Heart right ventricle (tissue), 16 donors: ENCODE data around the gene EPN3. TPM values are rescaled to one million over a fixed set of nuclear protein-coding genes. Genes with fewer than 3 reads are reported as not detected.

Experiments
- ATAC-seq, 8 donors: fragments of 200-7000 bp; cut with Tn5 transposase; one replicate each; pipeline ENCODE4 v1.9.1; 2020; ENCODE audit warnings: mild to moderate bottlenecking in 8 of 8, moderate library complexity in 8 of 8, moderate number of reproducible peaks in 1 of 8
- DNase-seq, 2 donors: peaks; one replicate each; pipeline ENCODE4 v3.0.0-alpha.2; 2020
- H3K27ac ChIP-seq, 10 donors: fragments of 200-600 bp; sonication (generic) in 2 of 10; one replicate each; pipeline versions ENCODE4 v1.5.0 to v1.8.0; 2020 to 2022; ENCODE audit warnings: mild to moderate bottlenecking in 3 of 10
- H3K27me3 ChIP-seq, 7 donors: fragments of 200-600 bp; one replicate each; pipeline ENCODE4 v1.8.0; 2021 to 2022; ENCODE audit warnings: mild to moderate bottlenecking in 2 of 7
- H3K36me3 ChIP-seq, 9 donors: fragments of 200-600 bp; sonication (generic) in 1 of 9; one replicate each; pipeline versions ENCODE4 v1.5.0 to v1.8.0; 2020 to 2022; ENCODE audit warnings: mild to moderate bottlenecking in 2 of 9
- H3K4me1 ChIP-seq, 9 donors: fragments of 200-600 bp; sonication (generic) in 1 of 9; one replicate each; pipeline versions ENCODE4 v1.5.0 to v1.8.0; 2020 to 2022; ENCODE audit warnings: mild to moderate bottlenecking in 4 of 9
- H3K4me3 ChIP-seq, 10 donors: fragments of 200-600 bp; sonication (generic) in 2 of 10; one replicate each; pipeline versions ENCODE4 v1.5.0 to v1.8.0; 2020 to 2022; ENCODE audit warnings: mild to moderate bottlenecking in 7 of 10, moderate library complexity in 2 of 10
- H3K9me3 ChIP-seq, 11 donors: fragments of 200-600 bp in 10 of 11; sonication (generic) in 2 of 11; one replicate each; pipeline versions ENCODE4 v1.5.0 to v1.8.0; 2013 to 2022; ENCODE audit warnings: mild to moderate bottlenecking in 2 of 11, control low read depth in 1 of 11, moderate library complexity in 1 of 11
- WGBS, 2 donors: extraction: QIAGEN DNeasy Blood & Tissue Kit; methylation state at CpG; one replicate each; pipeline ENCODE4 v1.1.7; 2013; ENCODE audit warnings: inconsistent platforms in 1 of 2; 5-methylcytosine and 5-hydroxymethylcytosine counted together
- intact Hi-C, 10 donors: fragments of 100-400 bp; cut with DNase I; formaldehyde crosslinking; loops; one replicate each; pipeline versions ENCODE4 v1.11.1 to v1.14.2; 2022
- polyA plus RNA-seq, 2 donors: library from polyadenylated mRNA; stranded (reverse); fragments of 200-250 nt; gene quantifications; one replicate each; pipeline ENCODE4 v1.2.3, GENCODE V29; 2013
- total RNA-seq, 10 donors: library from RNA; stranded (reverse); fragmentation: NEBNext Ultra II Directional in 3 of 10; extraction: Animal tissue kit (Norgen Biotek cat#: 25700) in 3 of 10; gene quantifications; one replicate each; pipeline versions ENCODE4 v1.2.1 to v1.2.4, GENCODE V29; 2021 to 2023
- TF ChIP-seq, protein P1 (sequence below), 9 donors: fragments of 200-600 bp; sonication (generic) in 2 of 9; IDR thresholded peaks; one replicate each; pipeline versions ENCODE4 v1.5.0 to v1.8.0; 2021 to 2022; ENCODE audit warnings: antibody characterized with exemption in 9 of 9, mild to moderate bottlenecking in 5 of 9, moderate library complexity in 1 of 9
- donor health status: Arrhythmogenic right ventricular cardiomyopathy.
- donor health status: ischemic (EF 13 %, LVEDD 7.1; RV severe dilation, severe dysfunction).
- donor health status: healthy with polysubstance abuse.
- donor health status: DM: no; HTN: yes; CAD: no.
- donor health status: DM: no; HTN: no; CAD: no.
- donor health status: ischemic (EF 25% LVEDD 6.9; RV normal size, moderate dysfunction).
- donor health status: ischemic (EF 25% LVEDD 5.7; RV mildly dilated, moderate dysfunction).
- donor health status: healthy.
- donor health status: DM: yes; HTN: yes; CAD: no.
- donor health status: Ischemic cardiomyopathy.
- donor health status: ischemic (EF 35%, LVEDD 5.7; RV mildly dilated, moderate dysfunction).
- donor health status: nonischemic (EF 11% LVEDD 7.7; RV severe dilation, severe dysfunction).
- donor health status: DM: yes; HTN: yes; CAD: no.
- donor health status: PGD.
- donor health status: ischemic (EF 29% LVEDD 5.4; RV normal size, mild dysfunction).
- donor health status: nonischemic (EF 23%, LVEDD 6.1; RV moderate dilation, normal function).

EPN3 gene
- total and polyA plus RNA-seq, 12 donors: 3.0 to 21.5 (median 10.1) TPM

DNA sequence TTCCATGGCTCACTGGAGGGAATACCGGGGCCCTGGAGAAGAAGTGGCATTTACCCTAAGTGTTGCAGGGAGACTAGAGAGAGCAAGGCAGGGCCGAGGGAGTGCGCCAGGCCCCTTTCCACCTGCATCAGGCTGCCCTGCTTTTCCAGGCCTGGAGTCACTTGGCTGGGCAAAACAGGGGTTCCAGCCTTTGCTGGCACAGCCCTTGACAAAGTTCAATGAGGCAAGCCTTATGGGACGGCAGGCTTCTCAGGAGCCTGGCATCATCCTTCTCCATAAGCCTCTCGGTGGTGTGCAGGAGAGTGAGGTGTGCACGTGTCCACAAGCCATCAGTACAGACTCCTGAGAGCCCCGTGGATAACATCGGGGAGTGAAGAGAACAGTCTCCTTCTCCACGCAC is 55.0 kb downstream of the EPN3 start:
- Histone ChIP-seq H3K4me1 (peaks cover 11 to 43% (median 32%) of the 10 kb centered on the region in 9 donors), H3K27me3 (no peaks in the 10 kb centered on the region), H3K9me3 (no peaks in the 10 kb centered on the region), H3K4me3 (no peak overlapping the region), H3K36me3 (no peaks in the 10 kb centered on the region), H3K27ac (peak overlapping the region in 1 of 10 donors; percentile 61)
- TF ChIP-seq, protein P1, sequence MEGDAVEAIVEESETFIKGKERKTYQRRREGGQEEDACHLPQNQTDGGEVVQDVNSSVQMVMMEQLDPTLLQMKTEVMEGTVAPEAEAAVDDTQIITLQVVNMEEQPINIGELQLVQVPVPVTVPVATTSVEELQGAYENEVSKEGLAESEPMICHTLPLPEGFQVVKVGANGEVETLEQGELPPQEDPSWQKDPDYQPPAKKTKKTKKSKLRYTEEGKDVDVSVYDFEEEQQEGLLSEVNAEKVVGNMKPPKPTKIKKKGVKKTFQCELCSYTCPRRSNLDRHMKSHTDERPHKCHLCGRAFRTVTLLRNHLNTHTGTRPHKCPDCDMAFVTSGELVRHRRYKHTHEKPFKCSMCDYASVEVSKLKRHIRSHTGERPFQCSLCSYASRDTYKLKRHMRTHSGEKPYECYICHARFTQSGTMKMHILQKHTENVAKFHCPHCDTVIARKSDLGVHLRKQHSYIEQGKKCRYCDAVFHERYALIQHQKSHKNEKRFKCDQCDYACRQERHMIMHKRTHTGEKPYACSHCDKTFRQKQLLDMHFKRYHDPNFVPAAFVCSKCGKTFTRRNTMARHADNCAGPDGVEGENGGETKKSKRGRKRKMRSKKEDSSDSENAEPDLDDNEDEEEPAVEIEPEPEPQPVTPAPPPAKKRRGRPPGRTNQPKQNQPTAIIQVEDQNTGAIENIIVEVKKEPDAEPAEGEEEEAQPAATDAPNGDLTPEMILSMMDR (IDR thresholded peaks at IDR 0.05): no peak
- intact Hi-C loops: no loop called here
- no peak for DNase-seq
- 78 to 84% methylated on average over 9 of the region's 9 CpGs for WGBS, 2 donors
- no peak for ATAC-seq

DNA sequence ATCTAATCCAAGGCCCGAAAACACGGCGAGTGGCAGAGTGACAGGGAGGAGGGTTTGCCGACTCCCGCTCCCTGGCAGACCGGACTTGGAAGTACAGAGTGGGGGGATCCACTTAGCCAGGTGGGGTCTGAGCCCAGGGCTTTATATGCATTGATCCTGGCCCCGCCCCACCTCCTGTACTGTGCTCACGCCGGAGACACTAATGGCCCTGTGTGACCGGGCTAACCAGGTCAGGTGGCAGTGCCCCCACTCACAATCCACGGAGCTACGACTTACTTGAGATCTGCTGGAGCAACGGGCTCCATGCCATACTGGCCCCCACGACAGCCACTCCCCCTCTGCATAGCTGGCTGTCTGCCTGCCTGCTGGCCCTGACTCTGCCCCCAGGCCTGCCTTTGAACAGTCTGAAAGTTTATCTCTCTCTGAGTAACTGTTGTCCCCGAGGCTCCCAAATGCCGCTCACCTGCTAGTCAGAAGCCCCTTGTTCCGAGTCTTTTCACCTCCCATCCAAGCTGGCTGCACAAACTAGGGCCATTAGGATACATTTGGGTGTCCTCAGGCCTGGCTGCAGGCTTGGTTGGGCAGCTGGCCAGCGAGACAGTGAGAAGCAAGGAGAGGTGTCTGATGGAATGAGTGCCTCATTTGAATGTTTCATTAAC is 56.0 kb downstream of the EPN3 start:
- peak in 1 of 8 donors; percentile 44 for ATAC-seq

DNA sequence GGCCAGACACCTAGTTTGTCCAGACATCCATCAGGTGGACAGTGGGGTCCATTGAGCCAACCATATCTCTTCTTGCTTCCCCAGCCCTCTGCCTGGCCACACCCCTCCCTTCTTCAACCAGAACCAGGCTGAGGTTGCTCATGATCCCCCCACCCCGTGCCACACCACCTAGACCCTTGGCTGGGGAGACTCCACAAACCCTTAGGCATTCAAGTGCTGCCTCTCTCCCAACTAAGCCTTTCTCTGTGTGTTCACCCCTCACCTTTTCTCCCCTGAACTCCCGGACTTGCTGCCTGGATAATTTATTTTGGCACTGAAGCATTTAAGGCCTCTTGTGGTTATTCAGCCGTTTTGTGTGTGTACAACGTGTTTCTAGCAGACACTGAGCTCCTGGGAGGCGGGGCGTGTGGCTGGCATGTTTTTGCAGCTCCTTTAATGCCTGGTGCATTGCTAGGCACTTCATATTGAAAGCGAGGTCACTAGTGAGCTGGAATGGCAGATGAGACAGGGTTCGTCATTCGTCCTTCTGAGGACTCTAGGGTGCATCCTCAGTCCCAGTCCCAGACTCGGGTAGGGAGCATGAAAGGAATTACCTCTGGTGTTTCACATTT is 56.7 kb downstream of the EPN3 start:
- no peaks in the 10 kb centered on the region for H3K9me3 ChIP-seq
- peak in 3 of 8 donors; percentile 0 to 21 (median 3) for ATAC-seq
- TF ChIP-seq, protein P1 (IDR thresholded peaks at IDR 0.05): no peak
- peak overlapping the region in 6 of 10 donors; percentile 9 to 70 (median 46) for H3K27ac ChIP-seq
- H3K4me3 ChIP-seq: no peak overlapping the region
- H3K27me3 ChIP-seq: no peaks in the 10 kb centered on the region
- intact Hi-C loops: no loop called here
- no peak for DNase-seq
- 40 to 45% methylated on average over 10 of the region's 10 CpGs for WGBS, 2 donors
- peaks cover 11 to 45% (median 33%) of the 10 kb centered on the region in 9 donors for H3K4me1 ChIP-seq
- H3K36me3 ChIP-seq: no peaks in the 10 kb centered on the region

More for the DNA sequence above, 56.0 kb downstream of the EPN3 start:
- H3K27ac ChIP-seq: peak overlapping the region in 7 of 10 donors; percentile 8 to 70 (median 44)
- peak in 1 of 2 donors; percentile 38 for DNase-seq
- no peaks in the 10 kb centered on the region for H3K27me3 ChIP-seq
- no peaks in the 10 kb centered on the region for H3K36me3 ChIP-seq
- H3K4me3 ChIP-seq: no peak overlapping the region
- H3K4me1 ChIP-seq: peaks cover 11 to 43% (median 33%) of the 10 kb centered on the region in 9 donors
- H3K9me3 ChIP-seq: no peaks in the 10 kb centered on the region
- TF ChIP-seq, protein P1 (IDR thresholded peaks at IDR 0.05): no peak
- intact Hi-C loops: no loop called here
- WGBS, 2 donors: 45 to 58% methylated on average over 18 of the region's 18 CpGs

DNA sequence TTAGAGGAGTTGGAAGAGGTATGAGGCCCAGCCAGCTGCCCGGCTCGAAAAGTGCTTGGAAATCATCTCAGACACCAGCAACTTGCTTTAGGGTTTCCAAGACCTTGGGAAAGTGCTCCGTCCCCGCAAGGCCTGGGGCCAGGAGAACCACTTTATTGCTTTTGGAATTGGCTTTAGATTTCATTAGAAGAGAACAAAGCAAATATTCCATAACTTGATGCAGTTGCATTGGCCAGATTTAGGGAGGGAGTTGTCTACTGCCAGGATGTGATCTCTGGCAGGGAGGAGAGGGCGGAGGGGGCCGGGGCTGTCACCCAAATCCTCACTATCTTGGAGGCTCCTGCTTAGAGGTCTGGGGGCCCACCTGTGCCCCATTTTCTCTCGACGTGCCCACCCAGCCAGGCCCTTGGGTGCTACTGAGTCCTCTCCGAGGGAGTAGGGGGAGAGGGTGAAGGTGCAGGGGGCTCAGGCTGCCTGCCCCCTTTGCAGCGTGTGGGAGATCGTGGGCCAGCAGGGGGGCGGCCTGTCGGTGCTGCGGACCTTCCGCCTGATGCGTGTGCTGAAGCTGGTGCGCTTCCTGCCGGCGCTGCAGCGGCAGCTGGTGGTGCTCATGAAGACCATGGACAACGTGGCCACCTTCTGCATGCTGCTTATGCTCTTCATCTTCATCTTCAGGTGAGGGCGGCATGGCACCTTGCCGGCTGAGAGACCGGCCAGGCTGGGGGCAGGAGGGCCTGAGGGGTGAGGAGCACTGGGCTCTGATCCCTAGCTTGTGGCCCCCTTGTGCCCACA is 58.6 kb downstream of the EPN3 start:
- ATAC-seq: no peak
- H3K27me3 ChIP-seq: no peaks in the 10 kb centered on the region
- no peak overlapping the region for H3K4me3 ChIP-seq
- H3K36me3 ChIP-seq: no peaks in the 10 kb centered on the region
- intact Hi-C loops: no loop called here
- H3K9me3 ChIP-seq: no peaks in the 10 kb centered on the region
- TF ChIP-seq, protein P1 (IDR thresholded peaks at IDR 0.05): no peak
- WGBS, 2 donors: 96 to 97% methylated on average over 24 of the region's 24 CpGs
- H3K27ac ChIP-seq: no peak overlapping the region
- peak in 1 of 2 donors; percentile 6 for DNase-seq
- peaks cover 11 to 41% (median 32%) of the 10 kb centered on the region in 9 donors for H3K4me1 ChIP-seq
